ENCODE results near the gene MYCBP2.
"Not testable (repeated sequence)": the region's sequence is repeated elsewhere in the genome, so short reads cannot be mapped to it uniquely, and the experiment has no call there.

Gene MYCBP2

GRCh38 chr13:77350811-77351210, 23.9 kb upstream of the MYCBP2 start:
- Mint-ChIP-seq H3K4me1 (ENCODE audit: low read depth) (peaks cover 19% of the 10 kb centered on the region), H3K27me3 (no peaks in the 10 kb centered on the region), H3K4me3 (no peak overlapping the region), H3K36me3 (no peaks in the 10 kb centered on the region), H3K9me3 (ENCODE audit: low read depth) (peaks cover 4% of the 10 kb centered on the region), H3K27ac (no peak overlapping the region)

DNA sequence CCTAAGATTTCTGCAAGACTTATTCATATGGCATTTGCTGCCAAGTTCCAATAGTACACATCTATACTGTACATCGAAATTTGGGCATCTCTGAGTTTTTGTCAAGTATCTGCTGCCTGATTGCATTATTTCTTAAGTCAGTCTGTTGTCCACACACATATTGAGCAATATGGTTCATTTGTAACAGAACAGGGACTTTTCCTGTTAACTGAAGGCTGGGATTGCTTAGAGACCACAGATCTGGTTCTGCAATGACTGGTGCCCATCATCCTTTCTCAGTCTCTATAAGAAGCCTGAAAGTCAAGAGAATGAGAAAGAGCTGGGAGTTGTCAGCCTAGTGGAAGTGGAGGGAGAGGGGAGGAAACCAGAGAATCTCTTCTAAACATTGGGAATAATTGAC, 22.5 kb upstream of the MYCBP2 start:
- no peak overlapping the region for H3K4me3 Mint-ChIP-seq
- peaks cover 25% of the 10 kb centered on the region for H3K4me1 Mint-ChIP-seq (ENCODE audit: low read depth)
- H3K27ac Mint-ChIP-seq: no peak overlapping the region

GRCh38 chr13:77347351-77347750, 20.5 kb upstream of the MYCBP2 start:
- not testable (repeated sequence) for H3K27ac Mint-ChIP-seq; H3K27me3 Mint-ChIP-seq; H3K4me3 Mint-ChIP-seq; H3K9me3 Mint-ChIP-seq (ENCODE audit: low read depth); H3K36me3 Mint-ChIP-seq
- H3K4me1 Mint-ChIP-seq (ENCODE audit: low read depth): peaks cover 13% of the 10 kb centered on the region

More for the DNA sequence above, 22.5 kb upstream of the MYCBP2 start:
- Mint-ChIP-seq H3K36me3 (no peaks in the 10 kb centered on the region), H3K9me3 (ENCODE audit: low read depth) (peaks cover 4% of the 10 kb centered on the region), H3K27me3 (no peaks in the 10 kb centered on the region)

DNA sequence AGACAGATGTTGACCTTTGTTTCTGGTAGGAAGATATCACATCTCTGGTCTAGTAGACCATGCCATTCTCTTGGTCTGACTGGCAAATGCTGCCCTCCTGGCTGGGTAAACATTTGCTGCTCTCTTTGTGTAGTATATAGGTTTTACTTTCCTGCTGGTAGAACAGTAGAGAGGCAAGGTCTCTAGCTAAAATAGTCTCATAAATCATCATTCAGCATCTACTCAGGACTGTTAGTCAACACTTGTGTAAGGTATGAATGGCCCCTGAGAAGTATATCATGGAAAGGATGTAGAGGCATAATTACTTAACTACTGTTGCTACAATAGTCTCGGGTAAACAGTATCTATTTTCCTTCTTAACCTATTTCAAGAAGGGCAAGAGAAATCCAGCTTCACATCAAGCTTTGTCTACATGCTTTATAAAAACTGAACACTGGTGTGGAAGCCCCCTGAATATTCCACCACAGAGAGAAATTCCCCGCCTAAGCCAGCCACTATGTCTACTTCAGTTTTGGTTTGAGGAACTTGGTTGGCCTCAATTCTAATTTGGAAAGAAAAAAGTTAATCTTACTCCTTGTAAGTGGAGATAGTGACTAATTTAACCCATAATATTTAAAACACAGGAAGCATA, 18.4 kb upstream of the MYCBP2 start:
- Mint-ChIP-seq H3K27me3 (no peaks in the 10 kb centered on the region), H3K4me3 (peak overlapping the region; percentile 46), H3K4me1 (ENCODE audit: low read depth) (peaks cover 13% of the 10 kb centered on the region), H3K27ac (peak overlapping the region; percentile 90), H3K36me3 (peaks cover 2% of the 10 kb centered on the region), H3K9me3 (ENCODE audit: low read depth) (no peaks in the 10 kb centered on the region)

- no peak overlapping the region for H3K4me3 Mint-ChIP-seq
- peaks cover 22% of the 10 kb centered on the region for H3K4me1 Mint-ChIP-seq (ENCODE audit: low read depth)
- H3K9me3 Mint-ChIP-seq (ENCODE audit: low read depth): no peaks in the 10 kb centered on the region
- H3K27ac Mint-ChIP-seq: no peak overlapping the region
- no peaks in the 10 kb centered on the region for H3K27me3 Mint-ChIP-seq
- peaks cover 2% of the 10 kb centered on the region for H3K36me3 Mint-ChIP-seq
These were observed 16.9 kb upstream of the MYCBP2 start for GRCh38 chr13:77343841-77344240.

DNA sequence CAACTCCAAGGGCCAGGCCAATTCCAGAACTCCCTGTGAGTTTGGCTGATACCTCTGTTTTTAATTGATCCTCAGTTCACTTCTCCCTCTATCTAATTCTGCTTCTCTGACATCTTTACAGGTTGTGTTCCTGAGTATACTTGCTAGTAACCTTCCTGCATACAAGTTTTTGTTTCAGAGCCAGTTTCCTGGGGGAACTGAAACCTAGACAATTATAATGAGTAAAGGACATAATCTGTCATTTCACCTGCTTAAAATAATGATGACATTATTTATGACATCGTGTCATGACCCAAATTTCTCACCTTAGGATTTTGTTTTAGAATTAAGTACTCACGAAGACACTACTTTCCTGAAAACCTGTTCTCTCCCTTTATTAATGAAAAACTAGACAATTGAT, 12.5 kb upstream of the MYCBP2 start:
- Mint-ChIP-seq H3K27me3 (no peaks in the 10 kb centered on the region), H3K4me1 (ENCODE audit: low read depth) (peaks cover 13% of the 10 kb centered on the region), H3K4me3 (no peak overlapping the region), H3K9me3 (ENCODE audit: low read depth) (no peaks in the 10 kb centered on the region), H3K36me3 (peaks cover 2% of the 10 kb centered on the region), H3K27ac (no peak overlapping the region)

DNA sequence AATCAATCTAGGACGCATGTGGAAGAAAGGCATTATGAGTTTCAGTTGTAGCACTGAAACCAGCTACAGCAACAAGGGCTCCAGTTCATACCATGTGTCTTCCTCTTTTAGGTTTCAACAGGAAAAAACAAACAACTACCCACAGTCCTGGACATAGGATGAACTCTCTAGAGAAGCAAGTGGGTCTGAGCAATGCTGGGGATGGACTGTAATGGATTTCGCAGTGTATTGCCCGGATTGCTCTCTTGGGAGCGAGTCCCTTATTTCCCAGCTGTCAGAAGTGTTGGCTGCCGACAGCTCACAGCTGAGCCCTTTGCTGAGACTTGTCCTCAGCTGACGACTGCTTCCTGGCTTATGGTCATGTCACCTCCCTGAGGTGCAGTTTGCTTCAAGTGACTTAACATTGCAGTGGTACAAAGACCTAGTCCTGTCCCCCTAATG, 12.1 kb upstream of the MYCBP2 start:
- Mint-ChIP-seq H3K27me3 (no peaks in the 10 kb centered on the region), H3K9me3 (ENCODE audit: low read depth) (no peaks in the 10 kb centered on the region), H3K4me1 (ENCODE audit: low read depth) (peaks cover 13% of the 10 kb centered on the region), H3K36me3 (peaks cover 2% of the 10 kb centered on the region), H3K27ac (no peak overlapping the region), H3K4me3 (no peak overlapping the region)

DNA sequence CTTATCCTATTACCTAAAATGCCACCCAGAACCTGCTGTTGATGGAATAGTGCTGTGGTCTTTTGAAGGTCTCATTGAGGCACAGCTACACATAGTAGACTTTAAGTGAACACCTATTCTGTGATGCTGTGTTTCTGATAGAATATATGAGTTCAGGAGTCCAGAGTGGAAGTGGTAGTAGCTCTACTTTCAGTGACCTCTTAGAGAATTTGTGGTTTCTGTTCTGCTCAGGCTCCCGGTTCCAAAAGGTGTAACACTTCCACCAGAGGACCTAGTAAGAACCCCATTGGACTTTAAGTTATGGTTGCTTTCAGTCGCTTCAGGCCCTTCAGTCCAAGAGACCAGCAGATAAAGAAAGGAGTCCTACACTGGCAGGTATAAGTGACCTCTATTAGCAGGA, 11.4 kb upstream of the MYCBP2 start:
- peaks cover 13% of the 10 kb centered on the region for H3K4me1 Mint-ChIP-seq (ENCODE audit: low read depth)
- no peak overlapping the region for H3K4me3 Mint-ChIP-seq
- no peak overlapping the region for H3K27ac Mint-ChIP-seq

DNA sequence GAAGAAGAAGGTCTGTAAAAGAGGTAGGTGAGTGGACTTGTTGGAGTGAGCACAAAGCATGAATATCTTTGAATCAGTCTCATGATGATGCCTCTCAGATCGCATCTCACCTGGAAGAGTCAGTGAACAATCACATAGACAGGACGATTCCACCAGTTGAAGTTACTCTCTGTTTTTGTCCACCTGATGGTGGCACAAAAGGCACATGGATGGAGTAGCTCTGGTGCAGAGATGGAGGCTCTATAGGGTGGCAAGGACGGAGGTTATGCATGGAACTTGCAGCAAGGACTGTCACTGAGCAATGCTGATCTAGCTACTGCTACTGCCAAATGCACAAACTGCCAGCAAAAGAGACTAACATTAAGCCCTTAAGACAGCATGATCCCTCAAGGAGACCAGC, 10.3 kb upstream of the MYCBP2 start:
- H3K4me1 Mint-ChIP-seq (ENCODE audit: low read depth): peaks cover 13% of the 10 kb centered on the region
- peaks cover 2% of the 10 kb centered on the region for H3K36me3 Mint-ChIP-seq
- H3K27ac Mint-ChIP-seq: no peak overlapping the region
- no peaks in the 10 kb centered on the region for H3K9me3 Mint-ChIP-seq (ENCODE audit: low read depth)
- H3K27me3 Mint-ChIP-seq: no peaks in the 10 kb centered on the region
- H3K4me3 Mint-ChIP-seq: no peak overlapping the region

More for the DNA sequence above, 11.4 kb upstream of the MYCBP2 start:
- H3K27me3 Mint-ChIP-seq: no peaks in the 10 kb centered on the region
- H3K9me3 Mint-ChIP-seq (ENCODE audit: low read depth): no peaks in the 10 kb centered on the region
- H3K36me3 Mint-ChIP-seq: peaks cover 2% of the 10 kb centered on the region

- peaks cover 21% of the 10 kb centered on the region for H3K4me1 Mint-ChIP-seq (ENCODE audit: low read depth)
- no peak overlapping the region for H3K27ac Mint-ChIP-seq
- H3K36me3 Mint-ChIP-seq: no peaks in the 10 kb centered on the region
- H3K9me3 Mint-ChIP-seq (ENCODE audit: low read depth): no peaks in the 10 kb centered on the region
- no peaks in the 10 kb centered on the region for H3K27me3 Mint-ChIP-seq
- no peak overlapping the region for H3K4me3 Mint-ChIP-seq
These were observed 8.6 kb upstream of the MYCBP2 start for GRCh38 chr13:77335543-77335942.

- Mint-ChIP-seq H3K27ac (no peak overlapping the region), H3K4me3 (no peak overlapping the region), H3K36me3 (no peaks in the 10 kb centered on the region), H3K9me3 (ENCODE audit: low read depth) (no peaks in the 10 kb centered on the region), H3K4me1 (ENCODE audit: low read depth) (peaks cover 19% of the 10 kb centered on the region), H3K27me3 (no peaks in the 10 kb centered on the region)
These were observed 6.7 kb upstream of the MYCBP2 start for GRCh38 chr13:77333594-77333993.

GRCh38 chr13:77331421-77331820, 4.5 kb upstream of the MYCBP2 start:
- Mint-ChIP-seq H3K4me3 (peak overlapping the region; percentile 61), H3K27ac (peak overlapping the region; percentile 74)

GRCh38 chr13:77329911-77330584, 3.2 kb upstream of the MYCBP2 start:
- Mint-ChIP-seq H3K36me3 (no peaks in the 10 kb centered on the region), H3K4me3 (peak overlapping the region; percentile 96), H3K27ac (peak overlapping the region; percentile 95), H3K4me1 (ENCODE audit: low read depth) (peaks cover 36% of the 10 kb centered on the region), H3K27me3 (no peaks in the 10 kb centered on the region), H3K9me3 (ENCODE audit: low read depth) (no peaks in the 10 kb centered on the region)

More at GRCh38 chr13:77331421-77331820, 4.5 kb upstream of the MYCBP2 start:
- H3K36me3 Mint-ChIP-seq: no peaks in the 10 kb centered on the region
- peaks cover 34% of the 10 kb centered on the region for H3K4me1 Mint-ChIP-seq (ENCODE audit: low read depth)
- no peaks in the 10 kb centered on the region for H3K27me3 Mint-ChIP-seq
- no peaks in the 10 kb centered on the region for H3K9me3 Mint-ChIP-seq (ENCODE audit: low read depth)

- Mint-ChIP-seq H3K36me3 (no peaks in the 10 kb centered on the region), H3K27ac (peak overlapping the region; percentile 95), H3K4me3 (peak overlapping the region; percentile 96), H3K4me1 (ENCODE audit: low read depth) (peaks cover 44% of the 10 kb centered on the region), H3K27me3 (no peaks in the 10 kb centered on the region), H3K9me3 (ENCODE audit: low read depth) (no peaks in the 10 kb centered on the region)
These were observed 2.4 kb upstream of the MYCBP2 start for GRCh38 chr13:77329133-77329910.

GRCh38 chr13:77328819-77329132, 1.9 kb upstream of the MYCBP2 start:
- Mint-ChIP-seq H3K4me1 (ENCODE audit: low read depth) (peaks cover 49% of the 10 kb centered on the region), H3K4me3 (peak overlapping the region; percentile 96), H3K36me3 (no peaks in the 10 kb centered on the region), H3K27ac (peak overlapping the region; percentile 95), H3K27me3 (no peaks in the 10 kb centered on the region), H3K9me3 (ENCODE audit: low read depth) (no peaks in the 10 kb centered on the region)
